ENCODE measurements around the gene TRPC6. TPM values are rescaled to one million over a fixed set of nuclear protein-coding genes. Genes with fewer than 3 reads are reported as not detected.

Gene TRPC6
- total RNA-seq, 1 donor from 2014 or later: 0.47 TPM

DNA sequence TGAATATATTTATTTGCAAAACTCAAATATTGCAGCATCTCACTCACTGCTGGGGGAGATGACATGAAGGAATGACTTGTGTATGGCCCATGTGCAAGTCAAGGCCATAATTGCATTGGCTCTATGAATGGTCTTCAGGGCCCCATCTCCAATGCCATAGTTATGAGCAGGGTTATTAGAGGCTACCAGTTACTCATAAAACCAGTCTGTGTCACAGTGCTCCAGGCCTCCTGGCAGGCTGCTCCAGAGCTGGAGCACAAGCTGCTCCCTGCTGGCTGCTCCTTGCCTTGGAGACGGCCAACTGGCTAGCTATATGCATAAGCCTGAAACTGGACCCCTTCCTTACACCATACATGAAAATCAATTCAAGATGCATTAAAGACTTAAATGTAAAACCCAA is 145.7 kb downstream of the TRPC6 start:
- Mint-ChIP-seq H3K9me3 (ENCODE audit: low read depth) (no peaks in the 10 kb centered on the region), H3K27me3 (ENCODE audit: low read depth) (no peaks in the 10 kb centered on the region), H3K4me3 (ENCODE audit: unreplicated experiment) (no peak overlapping the region), H3K36me3 (ENCODE audit: low read depth) (no peaks in the 10 kb centered on the region), H3K4me1 (ENCODE audit: low read depth) (peaks cover 35% of the 10 kb centered on the region), H3K27ac (ENCODE audit: unreplicated experiment) (no peak overlapping the region)
- no peak for DNase-seq (ENCODE audit: low spot score)
- TF ChIP-seq, protein P1, sequence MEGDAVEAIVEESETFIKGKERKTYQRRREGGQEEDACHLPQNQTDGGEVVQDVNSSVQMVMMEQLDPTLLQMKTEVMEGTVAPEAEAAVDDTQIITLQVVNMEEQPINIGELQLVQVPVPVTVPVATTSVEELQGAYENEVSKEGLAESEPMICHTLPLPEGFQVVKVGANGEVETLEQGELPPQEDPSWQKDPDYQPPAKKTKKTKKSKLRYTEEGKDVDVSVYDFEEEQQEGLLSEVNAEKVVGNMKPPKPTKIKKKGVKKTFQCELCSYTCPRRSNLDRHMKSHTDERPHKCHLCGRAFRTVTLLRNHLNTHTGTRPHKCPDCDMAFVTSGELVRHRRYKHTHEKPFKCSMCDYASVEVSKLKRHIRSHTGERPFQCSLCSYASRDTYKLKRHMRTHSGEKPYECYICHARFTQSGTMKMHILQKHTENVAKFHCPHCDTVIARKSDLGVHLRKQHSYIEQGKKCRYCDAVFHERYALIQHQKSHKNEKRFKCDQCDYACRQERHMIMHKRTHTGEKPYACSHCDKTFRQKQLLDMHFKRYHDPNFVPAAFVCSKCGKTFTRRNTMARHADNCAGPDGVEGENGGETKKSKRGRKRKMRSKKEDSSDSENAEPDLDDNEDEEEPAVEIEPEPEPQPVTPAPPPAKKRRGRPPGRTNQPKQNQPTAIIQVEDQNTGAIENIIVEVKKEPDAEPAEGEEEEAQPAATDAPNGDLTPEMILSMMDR (IDR thresholded peaks at IDR 0.05): no peak

DNA sequence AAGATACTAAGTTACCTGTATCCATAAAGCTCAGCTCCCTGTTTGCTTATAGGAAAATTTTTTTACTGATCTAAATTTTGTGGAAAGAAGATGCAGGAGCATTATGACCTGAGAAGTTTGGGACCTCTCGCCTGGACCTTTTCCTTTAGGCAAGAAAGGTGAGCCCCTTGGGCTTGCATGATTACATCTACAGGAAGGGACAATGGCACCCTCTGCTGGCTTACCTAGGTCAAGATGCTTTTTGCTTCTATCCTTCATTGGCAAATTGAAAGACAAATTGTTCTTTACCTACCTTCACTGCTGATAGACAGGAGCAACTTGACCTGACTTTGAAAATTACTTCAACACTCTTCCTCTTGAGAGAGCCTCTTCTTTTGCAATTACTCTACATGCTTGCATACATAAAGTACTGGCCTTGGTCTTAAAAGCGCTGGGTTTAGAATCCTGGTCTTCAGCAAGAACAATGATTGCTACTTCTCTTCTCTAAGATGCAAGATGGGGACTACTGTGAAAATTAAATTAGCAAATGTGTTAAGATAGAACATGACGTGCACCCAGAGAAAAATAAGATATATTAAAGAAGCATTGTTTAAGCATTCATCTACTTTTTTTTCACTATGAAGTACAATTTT is 147.2 kb downstream of the TRPC6 start:
- Mint-ChIP-seq H3K27ac (ENCODE audit: unreplicated experiment) (no peak overlapping the region), H3K9me3 (ENCODE audit: low read depth) (no peaks in the 10 kb centered on the region), H3K36me3 (ENCODE audit: low read depth) (no peaks in the 10 kb centered on the region), H3K4me3 (ENCODE audit: unreplicated experiment) (no peak overlapping the region), H3K4me1 (ENCODE audit: low read depth) (peaks cover 22% of the 10 kb centered on the region), H3K27me3 (ENCODE audit: low read depth) (no peaks in the 10 kb centered on the region)
- DNase-seq (ENCODE audit: low spot score): no peak
- TF ChIP-seq, protein P1 (IDR thresholded peaks at IDR 0.05): peak; percentile 84

DNA sequence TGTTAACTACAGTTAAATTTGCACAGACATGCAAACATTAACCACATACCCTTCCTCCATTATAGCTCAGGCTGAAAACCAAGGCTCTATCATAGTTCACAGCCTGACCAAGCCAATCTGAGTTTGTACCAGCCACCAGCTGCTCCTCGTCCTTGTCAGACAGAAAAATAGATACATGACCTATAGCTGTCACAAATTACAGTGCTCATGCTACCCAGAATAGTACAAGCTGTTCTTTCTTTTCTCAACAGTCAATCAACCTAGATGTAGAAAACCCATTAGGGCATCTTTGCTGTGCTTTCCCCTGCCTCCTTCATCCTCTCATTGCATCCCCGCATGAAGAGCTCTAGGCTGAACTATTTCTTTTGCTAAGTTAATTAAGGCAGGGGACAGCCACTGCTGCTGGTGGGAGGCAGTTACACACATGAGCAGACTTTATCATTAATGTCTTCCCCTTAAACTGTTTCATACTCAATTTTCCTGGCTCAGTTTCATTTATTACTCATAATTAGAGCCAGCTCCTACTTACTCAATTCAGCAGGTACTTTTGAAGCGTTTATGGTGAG is 148.3 kb downstream of the TRPC6 start:
- Mint-ChIP-seq H3K4me3 (ENCODE audit: unreplicated experiment) (no peak overlapping the region), H3K9me3 (ENCODE audit: low read depth) (no peaks in the 10 kb centered on the region), H3K4me1 (ENCODE audit: low read depth) (peaks cover 17% of the 10 kb centered on the region), H3K27me3 (ENCODE audit: low read depth) (no peaks in the 10 kb centered on the region), H3K27ac (ENCODE audit: unreplicated experiment) (no peak overlapping the region), H3K36me3 (ENCODE audit: low read depth) (no peaks in the 10 kb centered on the region)
- TF ChIP-seq, protein P1 (IDR thresholded peaks at IDR 0.05): no peak
- DNase-seq (ENCODE audit: low spot score): no peak

DNA sequence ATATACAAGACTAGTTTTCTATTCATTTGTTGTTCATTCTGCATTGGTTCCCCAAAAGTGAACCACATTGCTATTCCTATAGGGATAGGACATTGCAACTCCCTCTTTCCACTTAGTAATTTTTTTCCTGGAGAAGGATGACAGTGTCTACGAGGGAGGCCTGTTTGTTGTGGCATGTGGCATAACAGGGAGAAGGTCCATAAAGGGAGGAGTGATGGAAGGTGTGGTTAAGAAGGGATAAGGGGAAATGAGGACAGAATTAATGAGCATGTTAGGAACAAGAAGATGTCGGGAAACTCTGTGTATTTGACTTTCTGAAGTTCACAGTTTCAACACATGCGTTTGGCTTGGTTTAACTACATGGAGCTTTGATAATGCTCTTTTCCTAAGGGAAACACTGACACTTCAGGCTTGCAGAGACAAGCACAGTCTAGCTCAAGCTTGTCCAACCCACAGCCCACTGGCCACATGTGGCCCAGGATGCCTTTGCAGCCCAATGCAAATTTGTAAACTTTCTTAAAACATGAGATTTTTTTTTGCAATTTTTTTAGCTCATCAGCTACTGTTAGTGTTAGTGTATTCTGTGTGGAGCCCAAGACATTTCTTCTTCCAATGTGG is 149.7 kb downstream of the TRPC6 start:
- H3K4me1 Mint-ChIP-seq (ENCODE audit: low read depth): peaks cover 24% of the 10 kb centered on the region
- H3K9me3 Mint-ChIP-seq (ENCODE audit: low read depth): no peaks in the 10 kb centered on the region
- no peak for DNase-seq (ENCODE audit: low spot score)
- TF ChIP-seq, protein P1 (IDR thresholded peaks at IDR 0.05): no peak
- no peak overlapping the region for H3K27ac Mint-ChIP-seq (ENCODE audit: unreplicated experiment)
- H3K36me3 Mint-ChIP-seq (ENCODE audit: low read depth): no peaks in the 10 kb centered on the region
- H3K27me3 Mint-ChIP-seq (ENCODE audit: low read depth): no peaks in the 10 kb centered on the region
- H3K4me3 Mint-ChIP-seq (ENCODE audit: unreplicated experiment): no peak overlapping the region

DNA sequence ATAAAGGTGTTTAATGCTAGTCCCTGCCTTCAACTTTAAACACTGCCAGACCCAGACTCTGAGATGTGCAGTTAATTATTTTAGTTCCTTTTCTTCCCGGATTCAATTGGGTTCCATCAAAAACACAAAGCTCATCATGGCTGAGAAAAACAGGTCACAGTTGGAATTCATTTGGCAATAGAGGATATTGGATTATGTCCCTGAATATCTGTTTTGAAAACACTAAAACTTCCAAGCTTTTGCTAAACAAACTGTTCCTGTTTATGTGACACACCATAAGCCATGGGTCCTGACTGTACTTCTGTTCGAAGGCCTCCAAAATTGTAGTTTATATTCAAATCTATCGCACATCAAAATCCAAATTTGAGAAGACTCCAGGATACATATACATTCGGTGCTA is 150.7 kb downstream of the TRPC6 start:
- DNase-seq (ENCODE audit: low spot score): no peak
- no peak overlapping the region for H3K27ac Mint-ChIP-seq (ENCODE audit: unreplicated experiment)
- H3K9me3 Mint-ChIP-seq (ENCODE audit: low read depth): peaks cover 7% of the 10 kb centered on the region
- no peaks in the 10 kb centered on the region for H3K36me3 Mint-ChIP-seq (ENCODE audit: low read depth)
- H3K4me3 Mint-ChIP-seq (ENCODE audit: unreplicated experiment): no peak overlapping the region
- peaks cover 2% of the 10 kb centered on the region for H3K27me3 Mint-ChIP-seq (ENCODE audit: low read depth)
- H3K4me1 Mint-ChIP-seq (ENCODE audit: low read depth): peaks cover 27% of the 10 kb centered on the region
- TF ChIP-seq, protein P1 (IDR thresholded peaks at IDR 0.05): no peak
